SK-N-SH (cell line): ENCODE data around the gene TSC22D1.

Source experiments
- CTCF ChIP-seq: fragments of 200-600 bp; sonication (generic); IDR thresholded peaks from 2 replicates; pipeline ENCODE4 v1.6.1; 2017; ENCODE audit warnings: antibody characterized with exemption, mild to moderate bottlenecking, moderate library complexity
- NRF1 ChIP-seq: IDR thresholded peaks from 2 replicates; pipeline ENCODE4 v1.6.1; 2012; ENCODE audit warnings: low read depth, mild to moderate bottlenecking, low read length
- PBX3 ChIP-seq: IDR thresholded peaks from 2 replicates; pipeline ENCODE4; 2012
- POLR2AphosphoS5 ChIP-seq: IDR thresholded peaks from 2 replicates; pipeline ENCODE4 v1.6.1; 2012; ENCODE audit warnings: low read depth, low read length
- REST ChIP-seq: IDR thresholded peaks from 2 replicates; pipeline ENCODE4 v1.6.1; 2012; ENCODE audit warnings: mild to moderate bottlenecking, low read depth, low read length, moderate library complexity
- SMC3 ChIP-seq: IDR thresholded peaks from 2 replicates; pipeline ENCODE4 v1.6.1; 2012; ENCODE audit warnings: low read depth, low read length, improper control_type of control experiment
- TEAD4 ChIP-seq: IDR thresholded peaks from 2 replicates; pipeline ENCODE4 v1.4.0; 2012; ENCODE audit warnings: mild to moderate bottlenecking, borderline replicate concordance; ENCODE audit not compliant: insufficient read depth

GRCh38 chr13:44385401-44385800, 190.7 kb downstream of the TSC22D1 start:
- no peak for TF ChIP-seq REST
- no peak for TF ChIP-seq CTCF
- TF ChIP-seq TEAD4, result no peak
- no peak for TF ChIP-seq POLR2AphosphoS5
- no peak for TF ChIP-seq SMC3
- TF ChIP-seq NRF1, result no peak
- no peak for TF ChIP-seq PBX3
